Left lung (tissue), 10 donors: ENCODE data around the gene FOXK1. TPM values are rescaled to one million over a fixed set of nuclear protein-coding genes. Genes with fewer than 3 reads are reported as not detected.

Experiments
- ATAC-seq: fragments of 200-7000 bp; cut with Tn5 transposase; one replicate; pipeline ENCODE4 v1.9.1; 2020; ENCODE audit warnings: moderate library complexity
- DNase-seq, 4 donors: peaks; one replicate each; pipeline ENCODE4 v3.0.0-alpha.2; 2013 to 2020
- H3K27ac ChIP-seq, 2 donors: fragments of 200-600 bp; sonication (generic) in 1 of 2; one replicate each; pipeline versions ENCODE4 v1.5.0 to v1.8.0; 2020 to 2021
- H3K27me3 ChIP-seq, 2 donors: fragments of 200-600 bp; sonication (generic) in 1 of 2; one replicate each; pipeline versions ENCODE4 v1.5.0 to v1.8.0; 2020 to 2021
- H3K36me3 ChIP-seq, 2 donors: fragments of 200-600 bp; sonication (generic) in 1 of 2; one replicate each; pipeline versions ENCODE4 v1.5.0 to v1.8.0; 2020 to 2021
- H3K4me1 ChIP-seq, 2 donors: fragments of 200-600 bp; one replicate each; pipeline ENCODE4 v1.8.0; 2021
- H3K4me3 ChIP-seq, 2 donors: fragments of 200-600 bp; sonication (generic) in 1 of 2; one replicate each; pipeline versions ENCODE4 v1.5.0 to v1.8.0; 2020 to 2021; ENCODE audit warnings: mild to moderate bottlenecking in 1 of 2
- H3K9me3 ChIP-seq, 2 donors: fragments of 200-600 bp; sonication (generic) in 1 of 2; one replicate each; pipeline versions ENCODE4 v1.5.0 to v1.8.0; 2020 to 2021
- CTCF ChIP-seq, 2 donors: fragments of 200-600 bp; sonication (generic) in 1 of 2; IDR thresholded peaks; one replicate each; pipeline versions ENCODE4 v1.5.0 to v1.8.0; 2021; ENCODE audit warnings: antibody characterized with exemption in 2 of 2
- intact Hi-C, 2 donors: fragments of 100-400 bp; cut with DNase I; formaldehyde crosslinking; loops; one replicate each; pipeline versions ENCODE4 v1.11.2 to v1.14.2; 2022
- polyA plus RNA-seq, 6 donors: library from polyadenylated mRNA; unstranded; fragments of 120-200 nt; gene quantifications; one replicate each; pipeline ENCODE4 v1.2.1, GENCODE V29; 2013; ENCODE audit not compliant: insufficient read length in 6 of 6
- total RNA-seq, 2 donors: library from RNA; stranded (reverse); fragmentation: NEBNext Ultra II Directional; extraction: Animal tissue kit (Norgen Biotek cat#: 25700); gene quantifications; one replicate each; pipeline ENCODE4 v1.2.1, GENCODE V29; 2021
- donor health status: DM: no; HTN: yes; CAD: no.
- donor health status: DM: no; HTN: no; CAD: no.

The FOXK1 gene
- total and polyA plus RNA-seq, 8 donors, result 15.1 to 29.2 (median 18.8) TPM

- no peaks in the 10 kb centered on the region for H3K9me3 ChIP-seq
- ATAC-seq (peak; percentile 87), DNase-seq (peak in 2 of 4 donors; percentile 69 to 93)
- intact Hi-C loops, result loop anchor here in 1 of 2 donors (10.0 kb wide), 1 partner anchor 287 kb away; no protein-coding TSS in a partner anchor
- H3K27me3 ChIP-seq, result no peaks in the 10 kb centered on the region
- H3K36me3 ChIP-seq, result peaks cover 0 to 9% of the 10 kb centered on the region in 2 donors
- H3K4me3 ChIP-seq, result no peak overlapping the region
- peaks cover 0 to 9% of the 10 kb centered on the region in 2 donors for H3K4me1 ChIP-seq
- TF ChIP-seq CTCF (IDR thresholded peaks at IDR 0.05), result peak; percentile 84 to 91
- no peak overlapping the region for H3K27ac ChIP-seq
Measured at GRCh38 chr7:4797858-4798705, 116.0 kb downstream of the FOXK1 start.

GRCh38 chr7:4798706-4799235 is 116.7 kb downstream of the FOXK1 start:
- no peak overlapping the region for H3K27ac ChIP-seq
- H3K36me3 ChIP-seq, result peaks cover 0 to 3% of the 10 kb centered on the region in 2 donors
- intact Hi-C loops, result loop anchor here in 1 of 2 donors (10.0 kb wide), 1 partner anchor 286 kb away; no protein-coding TSS in a partner anchor
- H3K27me3 ChIP-seq, result no peaks in the 10 kb centered on the region
- DNase-seq (no peak), ATAC-seq (no peak)
- no peaks in the 10 kb centered on the region for H3K9me3 ChIP-seq
- no peak for TF ChIP-seq CTCF (IDR thresholded peaks at IDR 0.05)
- H3K4me3 ChIP-seq, result no peak overlapping the region
- peaks cover 0 to 9% of the 10 kb centered on the region in 2 donors for H3K4me1 ChIP-seq

GRCh38 chr7:4799508-4800268 is 117.6 kb downstream of the FOXK1 start:
- intact Hi-C loops, result loop anchor here in 1 of 2 donors (10.0 kb wide), 1 partner anchor 285 kb away; no protein-coding TSS in a partner anchor
- Histone ChIP-seq H3K4me1 (peaks cover 0 to 9% of the 10 kb centered on the region in 2 donors), H3K27ac (no peak overlapping the region), H3K4me3 (no peak overlapping the region), H3K36me3 (peaks cover 0 to under 1% of the 10 kb centered on the region in 2 donors), H3K27me3 (no peaks in the 10 kb centered on the region), H3K9me3 (no peaks in the 10 kb centered on the region)
- no peak for TF ChIP-seq CTCF (IDR thresholded peaks at IDR 0.05)
- DNase-seq (peak in 1 of 4 donors; percentile 80), ATAC-seq (peak; percentile 12)

GRCh38 chr7:4800487-4800886 is 118.4 kb downstream of the FOXK1 start:
- Histone ChIP-seq H3K27ac (no peak overlapping the region), H3K27me3 (no peaks in the 10 kb centered on the region), H3K4me3 (no peak overlapping the region), H3K4me1 (peaks cover 0 to 9% of the 10 kb centered on the region in 2 donors), H3K9me3 (no peaks in the 10 kb centered on the region), H3K36me3 (no peaks in the 10 kb centered on the region)
- no peak for TF ChIP-seq CTCF (IDR thresholded peaks at IDR 0.05)
- no peak for DNase-seq
- no peak for ATAC-seq
- intact Hi-C loops, result no loop called here
